Skeletal muscle satellite cell (primary cell): Measurements from ENCODE around the gene MYO7B.

Source experiments
- H3K27me3 ChIP-seq: 2 replicates; pipeline ENCODE4 v1.7.0; 2013; ENCODE audit warnings: low read length; ENCODE audit not compliant: control insufficient read depth, insufficient read depth
- H3K36me3 ChIP-seq: 2 replicates; pipeline ENCODE4 v1.7.0; 2013; ENCODE audit warnings: mild to moderate bottlenecking, control low read depth, low read length; ENCODE audit not compliant: insufficient read depth
- H3K4me1 ChIP-seq: 2 replicates; pipeline ENCODE4 v1.7.0; 2013; ENCODE audit warnings: low read length; ENCODE audit not compliant: control insufficient read depth, insufficient read depth
- H3K4me2 ChIP-seq: 2 replicates; pipeline ENCODE4 v1.7.0; 2013; ENCODE audit warnings: mild to moderate bottlenecking, low read length
- H3K4me3 ChIP-seq: 2 replicates; pipeline ENCODE4 v1.7.0; 2013; ENCODE audit warnings: low read length
- H3K9ac ChIP-seq: 2 replicates; pipeline ENCODE4 v1.7.0; 2013; ENCODE audit warnings: mild to moderate bottlenecking, low read depth, low read length, moderate library complexity
- H3K9me3 ChIP-seq: replicated peaks from 2 replicates; pipeline ENCODE4 v1.7.0; 2013; ENCODE audit warnings: mild to moderate bottlenecking, control low read depth, low read length

Gene MYO7B

DNA sequence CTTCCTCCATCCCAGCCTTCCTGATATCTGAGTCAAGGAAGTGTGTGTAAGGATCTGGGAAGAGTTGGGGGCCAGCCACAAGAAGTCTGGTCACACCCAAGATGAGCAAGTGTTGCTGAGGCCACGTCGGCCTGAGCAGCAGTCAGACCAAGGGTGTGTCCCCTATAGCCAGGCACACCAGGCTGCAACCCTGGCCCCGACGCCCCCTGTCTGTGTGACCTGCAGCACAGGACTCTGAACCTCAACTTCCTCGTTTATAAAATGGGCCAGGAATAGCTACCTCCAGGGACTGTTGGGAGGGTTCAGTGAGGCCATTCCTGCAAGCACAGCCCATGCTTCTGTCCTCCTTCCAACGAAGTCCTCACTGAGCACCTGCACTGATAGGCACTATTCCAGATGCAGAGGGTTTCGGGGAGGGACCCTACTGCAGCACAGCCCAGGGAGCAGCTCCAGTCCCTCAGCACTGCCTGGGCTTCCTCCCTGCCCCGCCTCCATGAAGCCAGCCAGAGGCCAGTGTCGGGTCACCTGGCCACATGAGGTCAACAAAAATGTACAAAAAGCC lies 126.5 kb downstream of the MYO7B start:
- Histone ChIP-seq H3K36me3 (peaks cover 4% of the 10 kb centered on the region), H3K4me1 (peaks cover 14% of the 10 kb centered on the region), H3K27me3 (peaks cover 3% of the 10 kb centered on the region), H3K9me3 (no peaks in the 10 kb centered on the region), H3K9ac (peak overlapping the region; percentile 48), H3K4me3 (no peak overlapping the region), H3K4me2 (no peak overlapping the region)

GRCh38 chr2:127662937-127663565 lies 127.6 kb downstream of the MYO7B start:
- no peak overlapping the region for H3K4me3 ChIP-seq
- H3K9ac ChIP-seq, result no peak overlapping the region
- H3K4me2 ChIP-seq, result no peak overlapping the region
- no peaks in the 10 kb centered on the region for H3K9me3 ChIP-seq
- H3K27me3 ChIP-seq, result peaks cover 3% of the 10 kb centered on the region
- H3K4me1 ChIP-seq, result peaks cover 14% of the 10 kb centered on the region
- peaks cover 4% of the 10 kb centered on the region for H3K36me3 ChIP-seq

DNA sequence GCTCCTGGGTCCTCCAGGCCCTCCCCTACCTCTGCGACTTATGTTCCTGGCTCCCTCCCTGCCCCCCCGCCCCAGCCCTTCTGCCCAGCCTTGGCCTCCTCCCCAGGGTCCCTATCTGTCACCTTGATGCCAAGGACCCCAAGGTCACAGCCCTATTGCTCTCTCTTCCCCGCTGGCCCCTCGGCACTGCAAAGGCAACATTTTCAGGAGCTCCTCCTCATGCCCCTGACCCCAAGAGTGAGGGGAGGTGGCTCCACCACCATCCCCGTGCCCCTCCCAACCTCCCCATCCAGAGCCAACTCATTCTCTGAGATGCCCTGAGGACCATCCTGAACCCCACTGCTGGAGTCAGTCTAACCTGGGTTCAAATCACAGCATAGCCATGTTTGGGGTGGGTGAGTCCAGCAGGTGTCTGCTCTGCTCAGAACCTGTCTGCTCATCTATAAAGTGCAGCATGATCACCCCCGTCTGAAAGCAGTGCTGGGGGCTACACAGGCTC lies 128.1 kb downstream of the MYO7B start:
- no peak overlapping the region for H3K9ac ChIP-seq
- H3K4me1 ChIP-seq, result peaks cover 14% of the 10 kb centered on the region
- H3K36me3 ChIP-seq, result peaks cover 4% of the 10 kb centered on the region
- no peak overlapping the region for H3K4me3 ChIP-seq
- no peaks in the 10 kb centered on the region for H3K9me3 ChIP-seq
- peak overlapping the region; percentile 66 for H3K4me2 ChIP-seq
- H3K27me3 ChIP-seq, result peaks cover 3% of the 10 kb centered on the region

DNA sequence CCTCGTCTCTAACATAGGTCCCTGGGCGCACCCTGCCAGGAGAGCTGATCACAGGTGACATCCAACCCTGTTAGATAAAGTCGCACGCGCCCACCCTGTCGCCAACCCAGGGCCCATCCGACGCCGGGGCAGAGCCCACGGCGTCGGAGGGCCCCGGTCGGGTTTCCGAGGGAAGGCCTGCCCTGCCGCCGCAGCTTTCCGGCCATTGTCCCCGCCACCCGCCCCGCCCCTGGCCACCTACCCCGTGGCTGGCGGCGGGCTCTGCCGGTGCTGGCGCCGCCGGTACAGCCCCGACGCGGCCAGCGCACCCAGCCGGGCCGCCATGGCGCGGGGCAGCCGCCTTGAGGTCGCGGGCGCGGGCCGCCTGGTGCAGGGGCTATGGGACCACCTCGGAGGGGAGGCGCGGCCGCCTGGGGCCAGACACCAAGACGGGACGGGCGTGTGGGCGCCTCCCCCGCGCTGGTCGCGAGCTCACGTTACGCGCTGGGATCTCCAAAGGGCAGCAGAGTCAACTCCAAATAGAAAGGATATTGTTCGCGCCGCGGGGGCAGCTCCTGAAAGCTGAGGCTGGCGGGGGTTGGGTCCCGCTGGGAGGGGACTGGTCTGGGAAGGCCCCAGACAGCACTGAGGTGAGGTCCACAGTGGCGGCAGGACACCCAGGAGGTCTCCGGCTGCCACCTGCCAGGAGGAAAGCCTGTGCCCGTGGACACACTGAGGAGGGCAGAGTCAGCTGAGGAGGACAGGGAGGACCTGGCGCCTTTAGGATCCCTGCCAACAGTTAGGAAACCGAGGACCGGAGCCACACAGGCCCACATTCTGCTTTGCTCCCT lies 128.8 kb downstream of the MYO7B start:
- H3K4me3 ChIP-seq, result peak overlapping the region; percentile 47
- H3K4me2 ChIP-seq, result peak overlapping the region; percentile 66
- H3K9me3 ChIP-seq, result no peaks in the 10 kb centered on the region
- H3K4me1 ChIP-seq, result peaks cover 14% of the 10 kb centered on the region
- peaks cover 4% of the 10 kb centered on the region for H3K36me3 ChIP-seq
- H3K27me3 ChIP-seq, result peaks cover 3% of the 10 kb centered on the region
- no peak overlapping the region for H3K9ac ChIP-seq

DNA sequence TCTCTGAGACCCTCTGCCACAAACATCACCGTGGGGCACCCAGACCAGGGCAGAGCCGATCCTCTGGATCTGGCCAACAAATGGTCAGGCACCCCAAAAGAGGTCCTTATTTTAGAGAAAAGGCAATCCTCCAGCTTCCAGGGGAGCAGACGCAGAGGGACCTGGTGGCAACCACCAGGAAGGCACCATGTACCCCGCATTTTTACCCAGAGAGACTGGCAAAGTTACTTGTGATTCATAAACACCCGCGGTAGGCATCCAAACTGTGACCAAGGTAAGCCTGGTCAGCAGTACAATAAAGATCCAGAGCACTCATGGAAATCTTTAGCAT lies 129.4 kb downstream of the MYO7B start:
- Histone ChIP-seq H3K4me2 (no peak overlapping the region), H3K9ac (no peak overlapping the region), H3K4me3 (no peak overlapping the region), H3K4me1 (peaks cover 14% of the 10 kb centered on the region), H3K9me3 (no peaks in the 10 kb centered on the region), H3K36me3 (peaks cover 4% of the 10 kb centered on the region), H3K27me3 (peaks cover 3% of the 10 kb centered on the region)

GRCh38 chr2:127665267-127665893 lies 129.9 kb downstream of the MYO7B start:
- peaks cover 14% of the 10 kb centered on the region for H3K4me1 ChIP-seq
- no peaks in the 10 kb centered on the region for H3K9me3 ChIP-seq
- H3K36me3 ChIP-seq, result no peaks in the 10 kb centered on the region
- H3K27me3 ChIP-seq, result peaks cover 3% of the 10 kb centered on the region
- H3K4me2 ChIP-seq, result no peak overlapping the region
- no peak overlapping the region for H3K9ac ChIP-seq
- no peak overlapping the region for H3K4me3 ChIP-seq

- H3K9me3 ChIP-seq, result no peaks in the 10 kb centered on the region
- H3K9ac ChIP-seq, result no peak overlapping the region
- H3K27me3 ChIP-seq, result peaks cover 3% of the 10 kb centered on the region
- H3K36me3 ChIP-seq, result no peaks in the 10 kb centered on the region
- no peak overlapping the region for H3K4me3 ChIP-seq
- peaks cover 11% of the 10 kb centered on the region for H3K4me1 ChIP-seq
- H3K4me2 ChIP-seq, result no peak overlapping the region
Measured at GRCh38 chr2:127669056-127669455, 133.6 kb downstream of the MYO7B start.

- Histone ChIP-seq H3K36me3 (no peaks in the 10 kb centered on the region), H3K9ac (no peak overlapping the region), H3K4me3 (no peak overlapping the region), H3K4me2 (no peak overlapping the region), H3K4me1 (peaks cover 18% of the 10 kb centered on the region), H3K9me3 (no peaks in the 10 kb centered on the region), H3K27me3 (no peaks in the 10 kb centered on the region)
Measured at GRCh38 chr2:127670055-127670956, 134.8 kb downstream of the MYO7B start.

DNA sequence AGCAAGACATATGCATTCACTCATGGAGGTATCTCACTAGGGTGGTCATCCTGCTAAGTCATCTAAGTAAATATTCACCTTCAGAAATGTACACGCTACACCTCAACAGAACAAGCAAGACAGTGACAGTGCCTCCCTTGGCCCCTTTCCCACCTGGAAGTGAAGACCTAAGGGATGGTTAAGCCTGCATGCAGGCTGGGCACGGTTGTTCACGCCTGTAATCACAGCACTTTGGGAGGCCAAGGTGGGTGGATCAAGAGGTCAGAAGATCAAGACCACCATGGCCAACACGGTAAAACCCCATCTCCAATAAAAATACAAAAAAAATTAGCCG lies 135.4 kb downstream of the MYO7B start:
- H3K9me3 ChIP-seq, result no peaks in the 10 kb centered on the region
- H3K4me2 ChIP-seq, result no peak overlapping the region
- no peaks in the 10 kb centered on the region for H3K36me3 ChIP-seq
- no peak overlapping the region for H3K9ac ChIP-seq
- no peak overlapping the region for H3K4me3 ChIP-seq
- peaks cover 22% of the 10 kb centered on the region for H3K4me1 ChIP-seq
- H3K27me3 ChIP-seq, result peaks cover 3% of the 10 kb centered on the region

DNA sequence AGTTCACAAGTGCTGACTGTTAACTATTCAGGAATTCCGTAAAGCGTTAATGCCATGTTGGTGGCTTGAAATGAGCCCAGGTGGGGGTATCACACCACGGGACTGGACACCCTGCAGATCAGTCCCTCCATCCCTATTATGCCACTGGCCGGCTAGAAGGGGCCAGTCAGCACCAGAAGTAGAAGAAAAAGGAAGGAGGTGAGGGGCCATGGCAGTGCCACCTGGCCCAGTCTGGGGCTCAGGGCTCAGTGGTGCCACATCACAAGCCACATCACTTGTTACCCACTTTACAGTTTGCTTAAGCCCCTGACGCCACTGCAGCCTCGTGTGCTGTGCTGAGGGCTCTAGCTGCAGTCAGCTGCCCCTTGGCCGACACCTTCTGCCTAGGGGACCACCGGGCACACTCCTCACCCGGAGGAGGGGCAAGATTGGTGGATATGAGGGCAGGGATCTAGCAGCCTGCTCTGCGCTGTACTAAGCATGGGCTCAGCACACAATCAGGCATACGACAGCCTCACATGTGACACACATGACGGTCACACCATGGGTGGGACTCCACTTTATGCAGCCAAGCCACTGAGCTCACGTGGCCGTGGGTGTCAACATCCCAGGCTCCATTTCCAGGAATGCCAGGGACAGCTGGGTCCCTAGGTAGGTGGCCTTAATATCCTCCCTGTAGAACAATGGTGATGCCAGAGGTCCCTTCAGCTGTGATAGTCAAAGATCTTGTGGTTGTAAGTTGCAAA lies 136.2 kb downstream of the MYO7B start:
- Histone ChIP-seq H3K9ac (no peak overlapping the region), H3K27me3 (peaks cover 10% of the 10 kb centered on the region), H3K4me1 (peaks cover 24% of the 10 kb centered on the region), H3K4me3 (no peak overlapping the region), H3K4me2 (no peak overlapping the region), H3K36me3 (no peaks in the 10 kb centered on the region), H3K9me3 (no peaks in the 10 kb centered on the region)
